K562 (cell line): ENCODE results near the gene KIF17. TPM values are rescaled to one million over a fixed set of nuclear protein-coding genes. Genes with fewer than 3 reads are reported as not detected.

ENCODE experiments used
- ARID1B ChIP-seq: fragments of 450-650 bp; IDR thresholded peaks from 2 replicates; pipeline ENCODE4 v1.6.1; 2016; ENCODE audit warnings: antibody characterized with exemption, mild to moderate bottlenecking, inconsistent platforms
- ARID4B ChIP-seq: sonication (generic); formaldehyde crosslinking; IDR thresholded peaks from 2 replicates; pipeline ENCODE4 v1.8.0; 2022; ENCODE audit warnings: mild to moderate bottlenecking, missing genetic modification reagents
- ATF2 ChIP-seq: sonication (generic); formaldehyde crosslinking; IDR thresholded peaks from 2 replicates; pipeline ENCODE4 v1.8.1; 2022; ENCODE audit warnings: missing genetic modification reagents
- CCNT2 ChIP-seq: IDR thresholded peaks from 2 replicates; pipeline ENCODE4 v1.6.1; 2011; ENCODE audit warnings: borderline replicate concordance, low read depth, mild to moderate bottlenecking, moderate library complexity, mixed read lengths, low read length; ENCODE audit not compliant: insufficient read length; ENCODE audit errors: extremely low read depth
- E2F4 ChIP-seq: sonication (generic); formaldehyde crosslinking; IDR thresholded peaks from 2 replicates; pipeline ENCODE4 v1.8.0; 2022; ENCODE audit warnings: mild to moderate bottlenecking, low read depth, missing genetic modification reagents
- ESRRB ChIP-seq: fragments of 250-450 bp; sonication (Bioruptor Pico); IDR thresholded peaks from 2 replicates; pipeline ENCODE4 v1.5.0; 2020; ENCODE audit warnings: mild to moderate bottlenecking, moderate library complexity, borderline replicate concordance
- FIP1L1 ChIP-seq: fragments of 200-400 bp; formaldehyde crosslinking; IDR thresholded peaks from 2 replicates; pipeline ENCODE4 v1.6.1; 2018; ENCODE audit warnings: mild to moderate bottlenecking, low read depth, low read length; ENCODE audit not compliant: poor library complexity, severe bottlenecking
- HNRNPLL ChIP-seq: fragments of 200-400 bp; formaldehyde crosslinking; IDR thresholded peaks from 2 replicates; pipeline ENCODE4 v1.6.1; 2017; ENCODE audit warnings: low read length, low read depth, mild to moderate bottlenecking; ENCODE audit not compliant: poor library complexity, severe bottlenecking
- HNRNPUL1 ChIP-seq: fragments of 200-400 bp; formaldehyde crosslinking; IDR thresholded peaks from 2 replicates; pipeline ENCODE4 v1.6.1; 2017; ENCODE audit warnings: low read length
- JUND ChIP-seq, 2 experiments: IDR thresholded peaks; 2 replicates in 1 of 2; 3 replicates in 1 of 2; pipeline ENCODE4 v1.6.1; 2011; ENCODE audit warnings: borderline replicate concordance in 2 of 2, low read depth in 2 of 2, low read length in 2 of 2, improper control_type of control experiment in 1 of 2, missing biosample characterization in 1 of 2, missing genetic modification characterization in 1 of 2, missing genetic modification reagents in 1 of 2
- MAFF ChIP-seq: IDR thresholded peaks from 2 replicates; pipeline ENCODE4 v1.6.1; 2012; ENCODE audit warnings: low read length, improper control_type of control experiment
- MCM5 ChIP-seq: fragments of 450-650 bp; IDR thresholded peaks from 2 replicates; pipeline ENCODE4 v1.6.1; 2016; ENCODE audit warnings: low read depth
- MEF2D ChIP-seq: conservative IDR thresholded peaks from 2 replicates; pipeline ENCODE4 v1.6.1; 2016; ENCODE audit warnings: low read depth, missing genetic modification characterization, missing compliant biosample characterization
- MITF ChIP-seq: IDR thresholded peaks from 2 replicates; pipeline ENCODE4 v1.6.1; 2014; ENCODE audit warnings: antibody characterized with exemption
- PHB ChIP-seq: fragments of 250-450 bp; sonication (Bioruptor Pico); IDR thresholded peaks from 2 replicates; pipeline ENCODE4 v1.5.0; 2021
- PHTF2 ChIP-seq: fragments of 250-450 bp; sonication (Bioruptor Pico); IDR thresholded peaks from 2 replicates; pipeline ENCODE4 v1.5.0; 2021; ENCODE audit warnings: mild to moderate bottlenecking
- SRSF3 ChIP-seq: fragments of 200-400 bp; formaldehyde crosslinking; IDR thresholded peaks from 2 replicates; pipeline ENCODE4 v1.6.1; 2016; ENCODE audit warnings: mild to moderate bottlenecking, low read length, moderate library complexity; ENCODE audit not compliant: insufficient read depth
- ZNF507 ChIP-seq: conservative IDR thresholded peaks from 2 replicates; pipeline ENCODE4 v1.6.1; 2017; ENCODE audit warnings: missing genetic modification characterization, missing compliant biosample characterization
- ZNF830 ChIP-seq: fragments of 250-450 bp; sonication (Bioruptor Pico); IDR thresholded peaks from 2 replicates; pipeline ENCODE4 v1.5.0; 2021; ENCODE audit warnings: mild to moderate bottlenecking
- polyA plus RNA-seq, 8 experiments: library from polyadenylated mRNA; depleted of rRNA in 4 of 8; stranded (reverse) in 5 of 8; unstranded in 3 of 8; fragments of >200 nt; fragmentation: Nextera tagmentation in 2 of 8; fragmentation: Illumina TruSeq in 1 of 8; extraction: Ambion mirVana in 2 of 8; extraction: Trizol in 1 of 8; gene quantifications; 2 replicates each; pipeline versions ENCODE4 v1.2.1 to v1.2.3, GENCODE V29; 2011 to 2014; ENCODE audit warnings: inconsistent platforms in 1 of 8, missing spikeins in 1 of 8
- total RNA-seq, 7 experiments: library from RNA; depleted of rRNA in 6 of 7; stranded (reverse); fragments of >200 nt in 6 of 7; fragmentation: Illumina TruSeq in 2 of 7; extraction: Trizol in 2 of 7; gene quantifications; 2 replicates each; pipeline versions ENCODE4 v1.2.1 to v1.2.3, GENCODE V29; 2011 to 2021; ENCODE audit warnings: low replicate concordance in 1 of 7

The KIF17 gene
- total and polyA plus RNA-seq, 9 of the 15 experiments (the other 6 are each of a cell fraction or from before 2014, with no cell fraction given): 0.04 to 0.47 (median 0.18) TPM; not detected in 5

GRCh38 chr1:20732588-20733359, 15.0 kb upstream of the KIF17 start, which contains the start of gene SH2D5 (continued):
- TF ChIP-seq ESRRB (CRISPR knock-in tag): no peak
- TF ChIP-seq MEF2D: no peak
- TF ChIP-seq ZNF830 (CRISPR knock-in tag): no peak
- no peak for TF ChIP-seq HNRNPUL1
- no peak for TF ChIP-seq SRSF3
- TF ChIP-seq ARID4B (CRISPR knock-in tag): no peak
- no peak for TF ChIP-seq FIP1L1
- TF ChIP-seq CCNT2: no peak
- no peak for TF ChIP-seq ATF2 (CRISPR knock-in tag)
- TF ChIP-seq JUND (IDR thresholded peaks at IDR 0.05; ENCODE audit: borderline replicate concordance, low read depth, low read length): peak; percentile 93
- peak; percentile 90; the same call in 2 of the 3 replicates for TF ChIP-seq JUND (tag; IDR thresholded peaks at IDR 0.05; ENCODE audit: borderline replicate concordance, low read depth, low read length)
- TF ChIP-seq MITF: peak; percentile 98
- no peak for TF ChIP-seq MCM5
- TF ChIP-seq MAFF: no peak
- no peak for TF ChIP-seq PHTF2 (CRISPR knock-in tag)
- TF ChIP-seq ARID1B: peak; percentile 42; the same call in 1 of the 2 replicates
- TF ChIP-seq ZNF507 (tag): no peak
- 0 out of 2 replicates have a peak, but pooled peaks have one; percentile 60 for TF ChIP-seq E2F4 (CRISPR knock-in tag)
- no peak for TF ChIP-seq PHB (CRISPR knock-in tag)
- TF ChIP-seq HNRNPLL: peak; percentile 72
